Gastrocnemius medialis (tissue), 4 donors: ENCODE results near the gene FAM98A. TPM values are rescaled to one million over a fixed set of nuclear protein-coding genes. Genes with fewer than 3 reads are reported as not detected.

Experiments
- ATAC-seq, 2 donors: fragments of 150-250 bp; one replicate each; pipeline ENCODE4 v1.9.1; 2016
- DNase-seq, 2 donors: peaks; one replicate each; pipeline ENCODE4 v3.0.0-alpha.2; 2019
- H3K27ac ChIP-seq, 4 donors: fragments of 200-600 bp; sonication (generic); 1 replicate in 1 of 4; 2 replicates in 3 of 4; pipeline ENCODE4 v1.5.1; 2016 to 2018; ENCODE audit warnings: mild to moderate bottlenecking in 2 of 4, moderate library complexity in 1 of 4
- H3K27me3 ChIP-seq, 3 donors: fragments of 200-600 bp; sonication (generic) in 2 of 3; 1 replicate in 1 of 3; 2 replicates in 2 of 3; pipeline versions ENCODE4 v1.5.1 to v1.6.0; 2016 to 2019; ENCODE audit warnings: mild to moderate bottlenecking in 1 of 3, moderate library complexity in 1 of 3
- H3K36me3 ChIP-seq, 2 donors: fragments of 200-600 bp; sonication (generic) in 1 of 2; one replicate each; pipeline ENCODE4 v1.5.1; 2017 to 2018
- H3K4me1 ChIP-seq, 2 donors: fragments of 200-600 bp; sonication (generic) in 1 of 2; one replicate each; pipeline ENCODE4 v1.5.1; 2016 to 2017; ENCODE audit warnings: mild to moderate bottlenecking in 2 of 2
- H3K4me3 ChIP-seq, 4 donors: fragments of 200-600 bp; sonication (generic) in 3 of 4; 1 replicate in 1 of 4; 2 replicates in 3 of 4; pipeline ENCODE4 v1.5.1; 2016 to 2019; ENCODE audit warnings: mild to moderate bottlenecking in 2 of 4
- H3K9me3 ChIP-seq, 3 donors: fragments of 200-600 bp; sonication (generic) in 2 of 3; 1 replicate in 1 of 3; 2 replicates in 2 of 3; pipeline ENCODE4 v1.5.1; 2016 to 2019
- POLR2A ChIP-seq, 2 donors: fragments of 450-650 bp; IDR thresholded peaks; one replicate each; pipeline ENCODE4 v1.6.1; 2017; ENCODE audit warnings: antibody characterized with exemption in 2 of 2, mild to moderate bottlenecking in 2 of 2, moderate library complexity in 2 of 2
- in situ Hi-C, 4 donors: fragments of 200-750 bp; cut with MboI; loops; one replicate each; pipeline versions ENCODE4 v1.15.0 to v1.8.0; 2017; ENCODE audit warnings: low sequenced_read_pairs in 4 of 4
- intact Hi-C: fragments of 100-400 bp; cut with DNase I; formaldehyde crosslinking; loops from one replicate; pipeline ENCODE4 v1.15.1; 2023; ENCODE audit warnings: low total_unique reads
- total RNA-seq, 4 donors: library from RNA; depleted of rRNA; stranded (reverse); fragments of >200 nt; gene quantifications; one replicate each; pipeline versions ENCODE4 v1.1.0 to v1.2.3, GENCODE V29; 2016
- TF ChIP-seq, protein P1 (sequence below), 5 experiments: fragments of 450-650 bp in 3 of 5; fragments of 200-600 bp in 2 of 5; sonication (generic) in 2 of 5; IDR thresholded peaks in 4 of 5; conservative IDR thresholded peaks in 1 of 5; 1 replicate in 4 of 5; 2 replicates in 1 of 5; pipeline ENCODE4 v1.5.1; 2016 to 2019; ENCODE audit warnings: antibody characterized with exemption in 5 of 5, mild to moderate bottlenecking in 3 of 5, moderate library complexity in 3 of 5

FAM98A gene
- total RNA-seq, 4 donors from 2014 or later, result 33.7 to 1,115 (median 44.2) TPM

DNA sequence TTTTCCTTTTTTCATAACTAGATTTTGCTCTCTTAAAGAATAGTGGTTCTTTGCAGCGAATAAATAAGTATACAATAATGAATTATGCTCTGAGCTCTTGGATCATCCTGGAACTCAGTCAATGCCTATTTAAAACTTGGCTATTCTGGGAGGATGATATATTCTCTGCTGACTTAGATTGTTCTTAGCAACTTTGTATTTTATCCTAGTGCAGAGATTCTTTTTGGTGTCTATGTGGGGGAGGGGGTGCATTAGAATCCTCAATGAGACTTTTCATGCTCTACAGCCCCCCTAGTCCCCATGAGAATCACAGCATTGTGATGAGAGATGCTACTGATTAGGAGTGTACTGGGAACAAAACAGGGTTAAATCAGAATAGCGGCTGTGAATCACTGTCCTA is 8.8 kb upstream of the FAM98A start:
- no peak for DNase-seq
- TF ChIP-seq, protein P1, sequence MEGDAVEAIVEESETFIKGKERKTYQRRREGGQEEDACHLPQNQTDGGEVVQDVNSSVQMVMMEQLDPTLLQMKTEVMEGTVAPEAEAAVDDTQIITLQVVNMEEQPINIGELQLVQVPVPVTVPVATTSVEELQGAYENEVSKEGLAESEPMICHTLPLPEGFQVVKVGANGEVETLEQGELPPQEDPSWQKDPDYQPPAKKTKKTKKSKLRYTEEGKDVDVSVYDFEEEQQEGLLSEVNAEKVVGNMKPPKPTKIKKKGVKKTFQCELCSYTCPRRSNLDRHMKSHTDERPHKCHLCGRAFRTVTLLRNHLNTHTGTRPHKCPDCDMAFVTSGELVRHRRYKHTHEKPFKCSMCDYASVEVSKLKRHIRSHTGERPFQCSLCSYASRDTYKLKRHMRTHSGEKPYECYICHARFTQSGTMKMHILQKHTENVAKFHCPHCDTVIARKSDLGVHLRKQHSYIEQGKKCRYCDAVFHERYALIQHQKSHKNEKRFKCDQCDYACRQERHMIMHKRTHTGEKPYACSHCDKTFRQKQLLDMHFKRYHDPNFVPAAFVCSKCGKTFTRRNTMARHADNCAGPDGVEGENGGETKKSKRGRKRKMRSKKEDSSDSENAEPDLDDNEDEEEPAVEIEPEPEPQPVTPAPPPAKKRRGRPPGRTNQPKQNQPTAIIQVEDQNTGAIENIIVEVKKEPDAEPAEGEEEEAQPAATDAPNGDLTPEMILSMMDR (IDR thresholded peaks at IDR 0.05 in 4 of 5, conservative IDR thresholded peaks at IDR 0.05 in 1 of 5), result no peak
- no peak for TF ChIP-seq POLR2A (IDR thresholded peaks at IDR 0.05)
- Histone ChIP-seq H3K4me3 (no peak overlapping the region), H3K27me3 (no peaks in the 10 kb centered on the region), H3K27ac (peak overlapping the region; percentile 33 to 68 (median 66)), H3K9me3 (no peaks in the 10 kb centered on the region), H3K36me3 (no peaks in the 10 kb centered on the region), H3K4me1 (peaks cover 4 to 14% of the 10 kb centered on the region in 2 donors)
- in situ Hi-C loops, result no loop called here
- intact Hi-C loops, result no loop called here
- ATAC-seq, result peak; percentile 93 to 98

DNA sequence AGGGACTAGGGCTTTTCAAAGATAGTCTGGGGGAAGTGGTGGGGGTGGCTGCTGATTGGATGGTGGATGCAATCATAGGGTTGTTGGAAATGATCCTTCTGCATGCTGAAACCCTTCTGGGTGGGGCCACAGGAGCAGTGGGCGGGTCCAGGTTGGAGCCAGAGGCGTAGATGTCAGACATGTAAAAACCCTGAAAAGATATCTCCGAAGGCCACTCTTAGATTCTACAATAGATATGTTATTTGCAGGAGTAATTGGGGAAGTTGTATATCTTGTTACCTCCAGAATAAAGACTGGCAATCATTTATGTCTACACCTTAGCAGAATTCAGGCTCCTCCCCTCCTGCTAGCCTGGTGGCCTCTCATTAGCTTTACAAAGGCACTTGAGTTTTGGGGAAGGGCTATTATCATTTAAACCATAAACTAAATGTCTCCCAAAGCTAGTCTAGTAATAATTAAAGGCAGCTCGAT is 8.2 kb upstream of the FAM98A start:
- Histone ChIP-seq H3K27me3 (no peaks in the 10 kb centered on the region), H3K27ac (peak overlapping the region; percentile 28 to 68 (median 66)), H3K9me3 (no peaks in the 10 kb centered on the region), H3K4me1 (peaks cover 4 to 14% of the 10 kb centered on the region in 2 donors), H3K36me3 (no peaks in the 10 kb centered on the region), H3K4me3 (no peak overlapping the region)
- in situ Hi-C loops, result no loop called here
- TF ChIP-seq, protein P1 (IDR thresholded peaks at IDR 0.05 in 4 of 5, conservative IDR thresholded peaks at IDR 0.05 in 1 of 5), result no peak
- no peak for ATAC-seq
- no peak for DNase-seq
- intact Hi-C loops, result no loop called here

DNA sequence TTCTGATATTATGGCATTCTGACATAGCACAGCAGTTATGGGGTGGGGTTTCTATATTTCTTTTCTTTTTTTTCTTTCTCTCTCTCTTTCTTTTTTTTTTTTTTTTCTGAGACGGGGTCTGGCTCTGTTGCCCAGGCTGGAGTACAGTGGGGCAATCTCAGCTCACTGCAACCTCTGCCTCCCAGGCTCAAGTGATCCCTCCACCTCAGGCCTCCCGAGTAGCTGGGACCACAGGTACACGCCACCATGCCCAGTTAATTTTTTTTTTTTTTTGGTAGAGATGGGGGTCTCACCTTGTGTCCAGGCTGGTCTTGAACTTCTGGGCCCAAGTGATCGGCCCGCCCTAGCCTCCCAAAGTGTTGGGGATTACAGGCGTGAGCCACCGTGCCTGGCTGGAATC is 7.5 kb upstream of the FAM98A start:
- no peaks in the 10 kb centered on the region for H3K27me3 ChIP-seq
- peaks cover 4 to 14% of the 10 kb centered on the region in 2 donors for H3K4me1 ChIP-seq
- DNase-seq (no peak), ATAC-seq (no peak)
- no peaks in the 10 kb centered on the region for H3K9me3 ChIP-seq
- H3K4me3 ChIP-seq, result no peak overlapping the region
- no peak overlapping the region for H3K27ac ChIP-seq
- in situ Hi-C loops (no loop called here), intact Hi-C loops (no loop called here)
- no peaks in the 10 kb centered on the region for H3K36me3 ChIP-seq
- no peak for TF ChIP-seq POLR2A (IDR thresholded peaks at IDR 0.05)
- TF ChIP-seq, protein P1 (IDR thresholded peaks at IDR 0.05 in 4 of 5, conservative IDR thresholded peaks at IDR 0.05 in 1 of 5), result no peak

DNA sequence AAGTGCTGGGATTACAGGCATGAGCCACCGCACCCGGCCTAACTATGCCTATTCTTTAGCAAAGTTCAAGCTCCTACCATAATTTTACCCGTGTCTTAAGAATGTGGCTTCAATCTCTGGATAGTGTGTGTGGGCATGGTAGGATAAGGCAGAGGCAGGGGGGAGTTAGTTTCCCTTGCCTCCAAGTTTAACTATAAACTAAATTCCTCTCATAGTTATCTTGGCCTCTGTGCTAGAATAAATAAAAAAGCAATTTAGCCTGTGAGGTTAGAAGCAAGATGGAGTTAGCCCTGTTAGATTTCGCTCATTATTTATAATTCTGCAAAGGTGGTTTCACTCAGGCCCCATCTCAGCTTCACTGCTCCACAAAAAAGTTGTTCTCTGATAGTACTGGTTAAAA is 7.0 kb upstream of the FAM98A start:
- H3K27me3 ChIP-seq, result no peaks in the 10 kb centered on the region
- no peaks in the 10 kb centered on the region for H3K9me3 ChIP-seq
- in situ Hi-C loops, result no loop called here
- ATAC-seq, result no peak
- intact Hi-C loops, result no loop called here
- peaks cover 4 to 14% of the 10 kb centered on the region in 2 donors for H3K4me1 ChIP-seq
- no peak for DNase-seq
- no peak overlapping the region for H3K4me3 ChIP-seq
- no peaks in the 10 kb centered on the region for H3K36me3 ChIP-seq
- no peak for TF ChIP-seq POLR2A (IDR thresholded peaks at IDR 0.05)
- TF ChIP-seq, protein P1 (IDR thresholded peaks at IDR 0.05 in 4 of 5, conservative IDR thresholded peaks at IDR 0.05 in 1 of 5), result no peak
- no peak overlapping the region for H3K27ac ChIP-seq

DNA sequence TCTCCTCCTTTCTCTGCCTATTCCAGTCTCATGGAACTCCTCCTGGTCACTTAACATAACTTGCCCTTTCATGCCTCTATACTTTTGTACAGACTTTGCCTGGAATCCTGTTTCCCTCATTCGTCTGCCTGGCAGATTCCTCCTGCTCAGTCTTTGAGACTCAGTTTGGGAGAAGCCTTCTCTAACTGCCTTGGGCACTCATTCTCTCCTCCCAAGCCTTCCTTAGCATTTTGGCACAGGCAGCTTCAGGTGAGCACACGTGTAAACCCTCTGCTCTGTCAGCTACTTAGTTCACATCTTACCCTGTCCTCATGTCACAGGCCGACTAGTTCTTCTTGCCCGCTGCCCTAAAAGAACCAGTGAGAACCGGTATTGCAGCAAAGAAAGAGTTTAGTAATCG is 6.0 kb upstream of the FAM98A start:
- ATAC-seq (no peak), DNase-seq (no peak)
- H3K9me3 ChIP-seq, result no peaks in the 10 kb centered on the region
- peaks cover 4 to 14% of the 10 kb centered on the region in 2 donors for H3K4me1 ChIP-seq
- H3K27me3 ChIP-seq, result no peaks in the 10 kb centered on the region
- no peak overlapping the region for H3K4me3 ChIP-seq
- H3K36me3 ChIP-seq, result no peaks in the 10 kb centered on the region
- in situ Hi-C loops (no loop called here), intact Hi-C loops (no loop called here)
- H3K27ac ChIP-seq, result no peak overlapping the region
- TF ChIP-seq, protein P1 (IDR thresholded peaks at IDR 0.05 in 4 of 5, conservative IDR thresholded peaks at IDR 0.05 in 1 of 5), result no peak
- no peak for TF ChIP-seq POLR2A (IDR thresholded peaks at IDR 0.05)
